GM11168 (cell line): Measurements from ENCODE around the gene SSBP2.
"Not testable (repeated sequence)": the region's sequence is repeated elsewhere in the genome, so short reads cannot be mapped to it uniquely, and the experiment has no call there.

Experiments used
- in situ Hi-C: fragments of 300-500 bp; cut with MboI; formaldehyde crosslinking; loops from one replicate; pipeline ENCODE4 v1.12.0; 2022; ENCODE audit warnings: low sequenced_read_pairs; ENCODE audit not compliant: unreplicated experiment

Gene SSBP2

GRCh38 chr5:81503602-81504001, 247.3 kb downstream of the SSBP2 start:
- in situ Hi-C loops: loop anchor here (10.0 kb wide), 2 partner anchors 331 to 721 kb away; no protein-coding TSS in a partner anchor

- in situ Hi-C loops: no loop called here
Measured at GRCh38 chr5:81495286-81495685, 255.6 kb downstream of the SSBP2 start.

- in situ Hi-C loops: no loop called here
Measured at GRCh38 chr5:81488862-81489261, 262.0 kb downstream of the SSBP2 start.

DNA sequence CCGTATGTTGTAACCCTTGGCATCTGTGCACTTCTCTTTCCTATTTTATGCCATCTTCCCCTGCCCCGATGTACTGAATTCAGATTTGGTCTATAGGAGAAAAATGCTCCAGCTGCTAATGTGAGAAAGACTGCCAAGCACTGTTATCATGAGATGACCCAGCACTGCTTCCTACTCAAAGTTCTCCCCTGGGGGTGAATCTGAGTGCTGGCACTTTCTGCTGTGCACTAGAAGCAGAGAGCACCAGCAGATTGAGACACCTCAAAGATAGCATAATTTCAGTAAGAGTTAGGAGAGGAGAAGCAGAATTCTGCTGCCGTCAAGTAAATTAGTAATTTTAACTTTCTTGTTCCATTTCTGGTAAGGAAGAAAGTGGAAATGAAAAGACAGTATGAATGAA, 264.2 kb downstream of the SSBP2 start:
- in situ Hi-C loops: no loop called here

DNA sequence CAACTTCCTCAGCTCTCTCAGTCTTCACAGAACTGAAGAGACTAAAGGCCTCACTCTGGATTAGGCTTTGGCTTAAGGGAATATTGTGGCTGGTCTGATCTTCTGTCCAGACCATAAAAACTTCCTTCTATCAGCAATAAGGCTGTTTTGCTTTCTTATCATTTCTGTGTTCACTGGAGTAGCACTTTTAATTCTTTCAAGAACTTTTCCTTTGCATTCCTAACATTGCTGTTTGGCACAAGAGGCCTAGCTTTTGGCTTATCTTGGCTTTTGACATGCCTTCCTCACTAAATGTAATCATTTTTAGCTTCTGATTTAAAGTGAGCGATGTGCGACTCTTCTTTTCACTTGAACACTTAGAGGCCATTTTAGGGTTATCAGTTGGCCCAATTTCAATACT, 268.3 kb downstream of the SSBP2 start:
- in situ Hi-C loops: no loop called here

DNA sequence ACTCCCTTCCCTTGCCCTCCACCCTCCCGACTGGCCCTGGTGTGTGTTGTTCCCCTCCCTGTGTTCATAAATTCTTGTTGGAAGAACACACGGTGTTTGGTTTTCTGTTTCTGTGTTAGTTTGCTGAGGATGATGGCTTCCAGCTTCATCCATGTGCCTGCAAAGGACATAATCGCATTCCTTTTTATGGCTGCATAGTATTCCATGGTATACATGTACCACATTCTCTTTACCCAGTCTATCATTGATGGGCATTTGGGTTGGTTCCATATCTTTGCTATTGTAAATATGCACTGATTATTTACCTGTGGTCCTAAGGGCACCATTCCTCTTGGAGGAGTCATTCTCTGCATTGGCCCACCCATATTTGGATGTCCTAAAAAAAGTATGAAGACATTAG, 277.5 kb downstream of the SSBP2 start:
- in situ Hi-C loops: not testable (repeated sequence)

DNA sequence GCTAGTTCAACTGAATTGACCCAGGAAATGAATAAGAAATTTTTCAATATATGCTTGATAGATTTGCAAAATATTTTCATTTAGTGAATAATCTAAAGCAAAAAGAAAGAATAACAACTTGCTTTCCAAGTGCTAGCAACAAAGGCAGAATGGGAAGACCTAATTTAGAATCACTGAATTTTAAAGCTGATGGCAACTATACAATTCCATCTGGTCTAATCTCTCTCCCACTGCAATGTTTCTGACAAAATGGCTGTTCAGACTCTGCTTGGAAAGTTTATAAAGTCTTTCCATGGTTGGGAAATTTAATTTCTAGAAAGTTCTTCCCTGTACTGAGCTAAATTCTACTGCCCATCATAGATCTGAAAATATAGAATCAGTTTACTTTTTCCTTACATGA, 281.2 kb downstream of the SSBP2 start:
- in situ Hi-C loops: no loop called here

DNA sequence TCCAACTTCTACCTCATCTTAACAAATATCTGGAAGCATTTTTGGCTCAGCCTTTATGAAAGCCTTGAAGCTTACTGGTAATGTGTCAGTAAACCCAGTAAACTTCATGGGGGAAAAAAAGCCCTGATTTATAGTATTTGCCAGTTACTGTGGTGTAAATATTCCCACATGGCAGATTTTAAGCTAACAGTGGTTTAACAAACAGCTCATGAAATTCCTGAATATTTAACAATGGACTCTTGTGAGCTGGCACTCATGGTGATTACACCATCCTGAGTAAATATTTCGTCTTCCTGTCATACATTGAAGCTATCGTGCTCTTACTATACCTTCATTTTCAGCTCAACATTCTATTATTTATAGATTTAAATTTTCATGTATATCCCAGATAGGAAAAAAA, 300.0 kb downstream of the SSBP2 start:
- in situ Hi-C loops: no loop called here

- in situ Hi-C loops: no loop called here
Measured at GRCh38 chr5:81435023-81435422, 315.9 kb downstream of the SSBP2 start.

DNA sequence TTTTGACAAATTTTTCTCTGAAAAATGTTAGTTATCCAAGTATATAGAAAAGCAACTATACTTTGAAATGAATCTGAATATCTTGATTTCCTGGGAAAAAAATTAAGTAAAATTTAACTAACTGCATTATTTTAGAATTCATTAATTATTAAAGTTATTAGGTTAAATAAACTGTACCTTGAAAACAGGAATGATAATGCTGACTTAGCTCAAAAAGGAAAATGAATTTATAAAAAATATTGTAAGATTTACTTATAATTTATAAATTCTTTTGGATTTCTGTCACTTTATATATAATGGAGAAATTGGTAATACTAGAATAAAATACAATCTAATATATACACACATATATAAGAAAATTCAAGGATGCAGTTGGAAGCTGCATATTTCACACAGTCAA, 320.9 kb downstream of the SSBP2 start:
- in situ Hi-C loops: no loop called here

DNA sequence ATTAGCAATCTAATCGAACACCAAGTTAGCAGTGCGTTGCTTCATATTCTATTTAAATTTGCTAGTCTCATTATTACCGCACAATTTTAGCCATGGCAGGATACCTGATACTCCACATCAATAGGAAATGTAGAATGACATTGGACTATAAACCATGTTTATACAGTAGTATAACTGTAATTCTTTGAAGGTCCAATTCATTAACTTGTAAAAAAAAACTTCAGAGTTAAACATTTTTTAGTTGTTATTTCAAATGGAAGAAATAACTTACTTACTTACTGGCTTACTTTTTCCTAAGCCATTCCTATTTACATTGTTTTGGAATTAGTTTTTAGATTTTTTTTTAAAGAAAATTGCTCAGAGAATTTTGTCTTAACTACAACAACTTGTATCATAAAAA, 321.5 kb downstream of the SSBP2 start:
- in situ Hi-C loops: no loop called here

DNA sequence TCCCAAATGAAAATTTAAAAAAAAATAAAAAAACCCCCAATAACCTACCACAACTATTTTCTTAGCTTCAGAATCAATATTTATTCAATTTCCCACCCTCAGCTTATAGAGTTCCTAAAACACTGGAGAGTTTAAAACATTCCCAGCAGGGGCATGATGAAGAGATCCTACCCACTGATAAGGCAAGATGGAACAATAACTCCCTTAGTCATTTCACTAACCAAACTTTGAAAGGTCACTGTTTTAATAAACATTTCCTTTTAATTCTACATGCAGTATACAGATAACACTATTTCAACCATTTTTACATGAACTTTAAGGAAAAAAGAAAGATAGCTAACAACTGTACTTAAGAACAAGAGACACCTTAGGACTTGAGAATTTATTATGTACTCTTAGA, 322.0 kb downstream of the SSBP2 start:
- in situ Hi-C loops: no loop called here

- in situ Hi-C loops: no loop called here
Measured at GRCh38 chr5:81428446-81428845, 322.5 kb downstream of the SSBP2 start.

GRCh38 chr5:81427566-81427965, 323.3 kb downstream of the SSBP2 start:
- in situ Hi-C loops: no loop called here

- in situ Hi-C loops: no loop called here
Measured at GRCh38 chr5:81426359-81427030, 324.4 kb downstream of the SSBP2 start.

- in situ Hi-C loops: no loop called here
Measured at GRCh38 chr5:81425569-81425968, 325.3 kb downstream of the SSBP2 start.

- in situ Hi-C loops: no loop called here
Measured at GRCh38 chr5:81424728-81425127, 326.2 kb downstream of the SSBP2 start.

GRCh38 chr5:81422671-81423070, 328.2 kb downstream of the SSBP2 start:
- in situ Hi-C loops: no loop called here

GRCh38 chr5:81420039-81420667, 330.7 kb downstream of the SSBP2 start:
- in situ Hi-C loops: no loop called here

DNA sequence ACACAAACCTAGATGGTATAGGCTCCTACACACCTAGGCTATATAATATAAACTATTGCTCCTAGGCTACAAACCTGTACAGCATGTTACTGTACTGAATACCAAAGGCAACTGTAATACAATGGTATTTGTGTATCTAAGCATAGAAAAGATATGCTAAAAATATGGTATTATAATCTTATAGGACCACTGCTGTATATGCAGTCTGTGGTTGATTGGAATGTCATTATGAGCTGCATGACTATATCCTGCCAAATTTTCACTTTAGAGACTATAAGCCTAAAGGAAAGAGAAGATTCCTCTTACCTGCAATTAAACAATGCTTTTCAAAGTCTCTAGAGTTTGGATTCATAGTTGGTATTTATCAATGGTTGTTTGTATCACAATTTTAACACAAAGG, 332.3 kb downstream of the SSBP2 start:
- in situ Hi-C loops: no loop called here

DNA sequence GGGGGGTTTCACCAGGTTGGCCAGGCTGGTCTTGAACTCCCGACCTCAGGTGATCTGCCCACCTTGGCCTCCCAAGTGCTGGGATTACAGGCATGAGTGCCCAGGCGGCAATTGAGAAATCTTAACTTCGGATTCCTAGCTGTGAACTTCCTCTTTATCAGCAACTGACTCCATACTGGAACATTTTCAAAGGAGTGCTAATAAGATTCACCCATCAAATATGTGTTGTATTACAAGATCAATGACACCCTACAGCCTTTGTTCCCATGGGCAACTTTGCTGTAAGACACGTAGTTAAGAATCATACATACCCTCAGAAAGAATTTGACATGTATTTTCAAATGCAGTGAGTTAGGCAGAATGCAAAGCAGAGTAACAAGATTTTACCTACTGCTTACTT, 333.8 kb downstream of the SSBP2 start:
- in situ Hi-C loops: no loop called here

DNA sequence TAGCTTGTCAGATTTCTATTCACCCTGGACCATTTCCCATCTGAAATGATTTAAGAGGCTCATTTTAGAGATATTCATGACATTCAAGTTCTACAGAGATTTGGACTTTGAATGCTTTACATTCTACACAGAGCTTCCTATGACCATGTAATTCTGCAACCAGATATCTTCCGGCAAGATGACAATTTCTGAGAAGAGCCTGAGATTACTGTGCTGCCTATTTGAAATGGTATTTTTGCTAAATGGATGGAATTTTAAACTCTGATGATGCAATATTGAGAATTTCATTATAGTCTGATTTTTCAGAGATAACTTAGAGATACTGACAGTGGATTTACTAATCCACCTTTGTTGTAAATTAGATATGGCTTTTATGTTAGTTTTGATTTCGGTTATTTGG, 341.0 kb downstream of the SSBP2 start:
- in situ Hi-C loops: no loop called here
